DMS79 treated with DMSO at 0.1 percent for 48 hours (cell line): ENCODE results near the gene SIDT1.

Source experiments
- DNase-seq: peaks from one replicate; lab custom pipeline; 2025; lab: John Stamatoyannopoulos, UW

The SIDT1 gene

GRCh38 chr3:113531826-113532697 lies at the start of gene SIDT1:
TSS of gene SIDT1 (plus strand) at chr3:113532555. CDS start at chr3:113533022, 467 bp downstream.
- peak; percentile 55 for DNase-seq

- no peak for DNase-seq
Measured at GRCh38 chr3:113485161-113485609, 47.2 kb upstream of the SIDT1 start.

- no peak for DNase-seq
Measured at GRCh38 chr3:113495035-113495434, 37.3 kb upstream of the SIDT1 start.

- DNase-seq: no peak
Measured at GRCh38 chr3:113496924-113497323, 35.4 kb upstream of the SIDT1 start.

GRCh38 chr3:113498221-113499005 lies 33.9 kb upstream of the SIDT1 start:
- DNase-seq: no peak

GRCh38 chr3:113499081-113499480 lies 33.3 kb upstream of the SIDT1 start:
- no peak for DNase-seq

GRCh38 chr3:113501597-113501996 lies 30.8 kb upstream of the SIDT1 start:
- no peak for DNase-seq

- no peak for DNase-seq
Measured at GRCh38 chr3:113505867-113506266, 26.5 kb upstream of the SIDT1 start.

GRCh38 chr3:113507501-113508067 lies 24.8 kb upstream of the SIDT1 start:
- no peak for DNase-seq

GRCh38 chr3:113508966-113509365 lies 23.4 kb upstream of the SIDT1 start:
- DNase-seq: no peak

- no peak for DNase-seq
Measured at GRCh38 chr3:113514265-113514769, 18.0 kb upstream of the SIDT1 start.

GRCh38 chr3:113516115-113516505 lies 16.2 kb upstream of the SIDT1 start:
- peak; percentile 21 for DNase-seq

GRCh38 chr3:113521981-113522380 lies 10.4 kb upstream of the SIDT1 start:
- no peak for DNase-seq

GRCh38 chr3:113523241-113523640 lies 9.1 kb upstream of the SIDT1 start:
- DNase-seq: no peak

GRCh38 chr3:113532698-113533533 lies 561 bp downstream of the SIDT1 start:
- peak; percentile 28 for DNase-seq

- peak; percentile 27 for DNase-seq
Measured at GRCh38 chr3:113533534-113533892, 1.2 kb downstream of the SIDT1 start.

- peak; percentile 12 for DNase-seq
Measured at GRCh38 chr3:113534365-113534764, 2.0 kb downstream of the SIDT1 start.

GRCh38 chr3:113535898-113536297 lies 3.5 kb downstream of the SIDT1 start:
- no peak for DNase-seq

- no peak for DNase-seq
Measured at GRCh38 chr3:113536627-113537101, 4.3 kb downstream of the SIDT1 start.

- DNase-seq: no peak
Measured at GRCh38 chr3:113537155-113537554, 4.8 kb downstream of the SIDT1 start.

GRCh38 chr3:113541519-113541918 lies 9.2 kb downstream of the SIDT1 start:
- no peak for DNase-seq
